CD4-positive, alpha-beta T cell treated with Interleukin-12 subunit alpha and Interleukin-12 subunit beta, for 1 hour (primary cell): Measurements from ENCODE around the gene IFT172.

Experiments
- DNase-seq: peaks from one replicate; pipeline ENCODE4 v3.0.0-alpha.2; 2020

IFT172 gene

DNA sequence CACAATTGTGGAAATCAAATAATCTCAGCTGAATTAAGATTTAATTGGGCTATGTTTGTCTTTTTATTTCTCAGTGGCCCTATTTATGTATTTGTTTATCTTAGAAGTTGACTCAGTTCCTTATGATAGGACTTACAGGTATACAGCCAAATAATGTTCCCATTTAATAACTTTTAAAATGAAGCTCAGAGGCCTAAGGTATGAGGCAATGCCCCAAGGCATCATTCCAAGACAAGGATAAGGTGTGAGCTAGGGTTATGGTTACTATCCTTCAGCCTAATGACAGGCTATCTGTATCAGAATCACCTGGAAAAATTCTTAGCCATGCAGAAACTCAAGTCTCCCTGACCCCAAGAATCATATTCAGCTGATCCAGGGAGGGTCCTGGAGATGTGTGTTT, 68.5 kb downstream of the IFT172 start:
- DNase-seq, result no peak

DNA sequence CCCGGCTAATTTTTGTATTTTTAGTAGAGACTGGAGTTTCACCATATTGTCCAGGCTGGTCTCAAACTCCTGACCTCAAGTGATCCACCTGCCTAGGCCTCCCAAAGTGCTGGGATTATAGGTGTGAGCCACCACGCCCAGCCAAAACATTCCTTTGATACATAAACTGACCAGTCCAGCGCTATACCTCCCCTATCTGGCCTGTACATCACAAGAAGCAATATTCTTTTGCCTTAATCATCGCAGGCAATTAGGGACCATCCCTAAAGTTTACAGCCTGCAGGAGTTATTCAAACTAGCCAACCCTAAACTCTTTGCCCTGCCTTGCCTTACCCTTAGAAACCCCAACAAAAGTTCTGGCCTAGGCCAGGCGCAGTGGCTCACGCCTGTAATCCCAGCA, 73.4 kb downstream of the IFT172 start:
- DNase-seq, result no peak

DNA sequence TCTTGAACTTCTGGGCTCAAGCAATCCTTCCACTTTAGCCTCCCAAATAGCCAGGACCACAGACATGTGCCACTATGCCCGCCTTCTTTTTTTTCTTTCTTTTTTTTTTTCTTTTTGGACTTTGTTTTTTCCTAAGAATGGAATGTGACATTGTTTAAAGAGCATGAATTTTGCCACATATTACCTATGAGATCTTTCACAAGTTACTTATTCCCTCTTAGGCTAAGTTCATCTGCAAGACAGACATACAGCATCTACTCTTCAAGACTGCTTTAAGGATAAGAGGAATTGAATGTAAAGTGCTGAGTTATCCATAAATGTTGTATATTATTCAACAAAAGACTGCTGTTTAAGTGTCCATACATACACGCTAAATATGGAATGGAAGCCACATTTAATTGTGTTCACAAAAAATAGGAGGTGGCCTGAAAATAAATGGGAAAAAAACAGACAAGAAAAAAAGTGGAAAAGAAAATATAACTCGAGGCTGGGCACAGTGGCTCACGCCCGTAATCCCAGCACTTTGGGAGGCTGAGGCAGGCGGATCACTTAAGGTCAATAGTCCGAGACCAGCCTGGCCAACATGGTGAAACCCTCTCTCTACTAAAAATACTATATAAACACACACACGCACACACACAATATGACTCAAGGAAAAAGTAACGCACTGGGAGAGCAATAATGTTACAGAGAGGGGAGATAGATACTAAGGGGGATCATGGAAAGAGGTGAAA, 77.0 kb downstream of the IFT172 start:
- no peak for DNase-seq

DNA sequence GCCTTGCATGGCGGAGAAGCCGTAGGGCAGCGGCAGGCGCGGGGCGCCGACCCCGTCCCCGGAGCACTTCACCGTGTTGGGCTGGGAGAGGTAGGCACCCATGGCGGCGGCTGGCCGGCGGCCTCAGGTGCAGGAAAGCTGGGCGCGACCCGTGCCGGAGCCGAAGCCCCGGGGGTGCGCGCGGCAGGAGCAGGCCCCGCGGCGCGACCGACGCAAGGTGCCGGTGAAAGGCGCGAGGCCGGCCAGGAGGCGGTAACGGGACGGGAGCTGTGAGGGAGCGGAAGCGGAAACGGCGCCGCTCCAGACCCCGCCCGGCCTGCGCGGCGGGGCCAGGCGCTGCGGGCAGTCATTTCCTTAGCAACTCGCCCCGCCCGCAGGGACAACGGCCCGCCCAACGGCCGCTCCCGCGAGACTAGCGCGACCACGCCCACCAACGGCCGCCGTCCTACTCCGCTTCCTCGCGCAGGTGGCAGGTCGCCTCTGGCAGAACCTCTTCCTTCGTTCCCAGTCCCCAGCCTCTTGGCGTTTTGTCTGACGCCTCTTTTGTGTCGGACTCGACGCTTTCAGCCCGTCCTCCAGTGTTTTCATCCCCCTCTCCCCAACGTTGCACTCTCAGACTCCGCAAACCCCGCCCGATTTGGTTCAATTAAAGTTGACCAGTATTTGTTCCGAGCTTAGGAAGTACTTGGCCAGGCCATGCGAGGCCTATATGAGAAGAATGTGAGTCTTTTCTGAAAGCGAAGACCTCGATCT, 80.0 kb downstream of the IFT172 start, which contains the start of gene PPM1G:
TSS of gene PPM1G (minus strand) at position 271 of the 753 bp plus-strand sequence. CDS start at position 102, 169 bp downstream.
- peak; percentile 96 for DNase-seq

DNA sequence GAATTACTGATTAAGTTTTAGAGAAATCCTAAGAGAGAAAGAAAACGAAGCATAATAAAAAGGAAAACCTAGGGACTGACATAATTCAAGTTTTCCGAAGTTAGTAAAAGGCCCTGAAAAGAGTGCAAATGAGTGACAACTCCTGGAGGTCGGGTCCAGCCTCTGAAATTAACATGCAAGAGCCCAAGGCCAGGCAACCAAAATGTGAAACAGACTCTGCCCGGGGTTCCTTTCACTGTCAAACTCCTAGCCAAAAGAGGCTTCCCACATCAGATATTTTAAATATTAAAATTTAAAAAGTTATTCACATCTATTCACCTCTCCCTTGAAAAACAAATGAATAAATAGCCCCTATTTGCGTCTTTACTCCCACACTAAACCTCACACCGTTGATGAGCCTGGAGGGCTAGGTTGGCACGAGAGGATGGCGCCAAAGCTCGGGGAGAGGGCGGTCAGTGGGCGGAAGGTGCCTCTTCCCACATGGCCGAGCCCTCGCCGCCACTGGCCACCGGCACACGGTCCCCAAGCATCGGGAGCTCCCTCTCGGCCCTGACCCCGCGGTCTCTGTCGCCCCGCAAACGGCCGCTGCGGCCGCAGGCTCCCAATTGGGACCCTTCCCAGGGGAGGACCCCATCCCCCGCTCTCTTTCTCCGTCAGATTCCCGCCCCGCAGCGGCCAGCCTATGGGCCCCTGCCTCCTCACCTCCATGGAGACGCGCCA, 80.8 kb downstream of the IFT172 start:
- DNase-seq, result no peak

DNA sequence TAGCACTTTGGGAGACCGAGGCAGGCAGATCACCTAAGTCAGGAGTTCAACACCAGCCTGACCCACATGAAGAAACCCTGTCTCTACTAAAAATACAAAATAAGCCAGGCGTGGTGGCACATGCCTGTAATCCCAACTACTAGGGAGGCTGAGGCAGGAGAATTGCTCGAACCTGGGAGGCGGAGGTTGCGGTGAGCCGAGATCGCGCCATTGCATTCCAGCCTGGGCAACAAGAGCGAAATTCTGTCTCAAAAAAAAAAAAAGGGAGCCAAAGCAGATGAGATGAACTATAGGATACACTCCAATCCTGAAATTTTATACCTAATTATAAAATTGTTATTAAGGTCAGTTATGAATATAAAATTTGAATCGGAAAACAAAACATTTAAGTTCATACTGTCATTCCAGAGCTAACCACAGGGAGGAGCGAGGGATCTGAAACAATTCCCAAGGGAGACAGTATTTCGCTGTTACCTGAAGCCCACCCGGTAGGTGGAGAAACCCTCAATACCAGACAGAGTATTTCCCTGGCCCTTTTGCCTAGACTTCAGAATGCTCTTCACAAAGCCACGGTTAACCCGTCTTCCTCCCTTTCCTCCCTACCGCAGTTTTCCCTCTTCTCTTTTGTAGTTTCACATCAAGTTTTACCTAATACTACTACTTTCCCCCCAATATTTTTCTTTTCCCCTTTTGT, 81.6 kb downstream of the IFT172 start:
- no peak for DNase-seq

DNA sequence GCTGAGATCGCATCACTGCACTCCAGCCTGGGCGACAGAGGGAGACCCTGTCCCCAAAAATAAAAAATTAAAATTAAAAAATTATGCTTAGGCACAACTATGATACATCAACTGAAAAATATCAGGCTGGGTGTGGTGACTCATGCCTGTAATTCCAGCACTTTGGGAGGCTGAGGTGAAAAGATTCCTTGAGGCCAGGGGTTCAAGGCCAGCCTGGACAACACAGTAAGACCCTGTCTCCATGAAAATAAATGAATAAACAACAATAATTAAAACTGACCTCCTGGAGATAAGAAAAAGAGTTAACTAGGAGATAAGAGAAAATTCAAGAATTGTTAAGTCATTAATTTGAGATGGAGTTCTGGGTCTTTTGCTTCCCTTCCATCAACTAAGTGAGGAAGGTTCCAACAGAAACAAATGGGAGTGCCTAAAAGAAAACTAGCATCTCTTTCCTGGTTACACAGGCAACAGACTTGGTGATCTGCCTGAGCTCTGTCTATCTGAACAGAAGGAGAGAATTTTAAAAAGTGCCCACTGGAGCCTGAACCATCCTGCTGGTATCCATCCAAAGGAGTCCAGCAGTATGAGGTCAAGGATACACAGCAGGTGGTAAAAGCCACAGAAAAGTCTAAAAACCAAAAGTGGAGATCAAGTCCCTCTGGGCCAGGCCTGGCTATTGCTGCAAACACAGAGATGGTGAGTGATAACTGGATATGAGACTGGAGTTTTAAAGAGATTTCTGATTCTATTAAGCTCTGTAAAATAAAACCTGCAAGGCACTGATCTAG, 89.0 kb downstream of the IFT172 start:
- no peak for DNase-seq

DNA sequence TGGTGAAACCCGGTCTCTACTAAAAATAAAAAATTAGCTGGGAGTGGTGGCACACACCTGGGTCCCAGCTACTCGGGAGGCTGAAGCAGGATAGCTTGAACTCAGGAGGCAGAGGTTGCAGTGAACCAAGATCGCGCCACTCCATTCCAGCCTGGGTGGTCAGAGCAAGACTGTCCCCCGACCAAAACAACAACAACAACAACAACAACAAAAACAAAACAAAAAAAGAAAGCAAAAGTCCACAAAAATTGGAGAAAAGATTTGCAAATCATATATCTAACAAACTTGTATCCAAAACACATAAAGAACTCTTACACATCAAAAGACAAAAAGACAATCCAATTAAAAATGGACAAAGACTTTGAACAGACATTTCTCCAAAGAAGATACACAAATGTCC, 90.6 kb downstream of the IFT172 start:
- no peak for DNase-seq
